Body of pancreas (tissue), 4 donors: ENCODE data around the gene SLC1A2.

Experiments
- CTCF ChIP-seq, 7 experiments: fragments of 450-650 bp in 4 of 7; fragments of 200-600 bp in 3 of 7; sonication (generic) in 3 of 7; IDR thresholded peaks; one replicate each; pipeline ENCODE4 v1.5.1; 2016 to 2019; ENCODE audit warnings: antibody characterized with exemption in 7 of 7
- POLR2A ChIP-seq, 3 donors: fragments of 450-650 bp; IDR thresholded peaks; one replicate each; pipeline ENCODE4 v1.6.1; 2016; ENCODE audit warnings: antibody characterized with exemption in 3 of 3, mild to moderate bottlenecking in 2 of 3

- TF ChIP-seq CTCF (IDR thresholded peaks at IDR 0.05) (no peak), POLR2A (IDR thresholded peaks at IDR 0.05) (no peak)
Measured at GRCh38 chr11:35466058-35466457, 46.7 kb upstream of the SLC1A2 start.
